ENCODE results near the gene CDH13.

CDH13 gene

GRCh38 chr16:83549316-83550182 lies 922.8 kb downstream of the CDH13 start:
- no peak for FAIRE-seq

GRCh38 chr16:83550183-83550569 lies 923.4 kb downstream of the CDH13 start:
- FAIRE-seq: no peak

- FAIRE-seq: no peak
Measured at GRCh38 chr16:83552228-83552627, 925.5 kb downstream of the CDH13 start.

DNA sequence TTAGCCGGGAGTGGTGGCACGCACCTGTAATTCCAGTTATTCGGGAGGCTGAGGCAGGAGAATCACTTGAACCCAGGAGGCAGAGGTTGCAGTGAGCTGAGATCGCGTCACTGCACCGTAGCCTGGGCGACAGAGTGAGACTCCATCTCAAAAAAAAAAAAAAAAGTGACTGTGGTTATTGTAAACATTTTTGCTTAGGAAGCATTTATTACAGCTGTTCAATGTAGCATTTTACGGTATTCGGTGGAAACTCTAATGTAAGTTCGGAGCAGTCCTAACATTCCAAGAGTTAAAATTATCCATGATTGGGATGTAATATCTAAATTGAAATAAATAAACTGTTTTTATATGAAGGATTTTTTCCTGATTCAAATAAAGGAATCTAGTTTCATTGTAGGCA lies 926.2 kb downstream of the CDH13 start:
- FAIRE-seq: no peak

DNA sequence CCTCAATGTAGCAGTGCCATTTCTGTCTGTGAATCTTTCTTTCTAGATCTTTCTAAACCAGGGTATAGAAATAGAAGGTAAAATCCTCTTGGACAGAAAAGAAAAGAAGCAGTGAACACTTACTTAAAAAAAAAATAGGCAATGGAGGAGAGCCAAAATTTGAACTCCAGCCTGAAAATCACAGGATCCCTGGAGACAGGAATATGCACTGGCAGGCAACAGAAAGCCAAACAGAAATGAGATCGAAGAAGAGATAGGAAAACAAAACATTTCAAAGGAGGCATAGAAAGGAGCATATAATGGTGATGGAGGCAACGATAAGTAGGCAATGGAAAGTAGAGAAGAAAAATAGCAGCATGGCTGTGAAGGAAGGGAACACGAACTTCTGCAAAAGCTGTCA lies 927.3 kb downstream of the CDH13 start:
- no peak for FAIRE-seq

DNA sequence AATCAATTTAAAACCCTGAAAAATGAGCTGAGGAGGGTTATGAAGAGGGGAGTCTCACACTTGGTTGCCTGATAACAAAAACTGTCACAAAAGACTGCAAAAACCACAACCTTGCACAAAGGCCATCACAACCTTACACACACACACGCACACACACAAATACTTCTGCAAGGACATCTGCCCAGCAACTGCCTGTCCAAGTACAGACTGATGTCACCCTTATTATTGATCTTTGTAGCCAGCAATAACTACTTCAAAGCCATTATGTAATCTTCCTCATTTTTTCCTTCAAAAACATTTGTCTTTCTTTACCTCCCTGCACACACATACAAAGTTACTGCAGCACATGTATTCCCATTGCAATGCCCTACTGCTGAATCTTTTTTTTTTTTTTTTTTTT lies 927.8 kb downstream of the CDH13 start:
- FAIRE-seq: no peak

GRCh38 chr16:83561876-83562275 lies 935.1 kb downstream of the CDH13 start:
- FAIRE-seq: no peak

GRCh38 chr16:83568345-83568744 lies 941.6 kb downstream of the CDH13 start:
- no peak for FAIRE-seq

DNA sequence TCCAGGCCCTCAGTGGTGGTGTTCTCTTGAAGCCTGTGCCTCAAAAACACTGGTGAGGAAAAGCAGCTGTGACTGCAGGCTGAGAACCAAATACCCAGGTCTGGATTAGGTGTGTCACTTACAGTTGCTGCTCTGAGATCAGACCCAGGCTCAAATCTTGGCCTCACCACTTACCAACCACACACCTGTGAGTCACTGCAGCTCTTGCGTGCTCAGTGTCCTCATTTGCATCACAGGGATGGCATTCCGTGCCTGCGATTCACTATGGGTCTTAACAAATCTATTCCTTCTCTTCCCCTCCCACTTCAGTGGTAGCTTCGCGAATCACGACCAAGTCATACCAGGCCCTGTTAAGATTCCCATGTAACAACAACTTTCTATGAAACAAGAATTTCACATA lies 947.6 kb downstream of the CDH13 start:
- no peak for FAIRE-seq

DNA sequence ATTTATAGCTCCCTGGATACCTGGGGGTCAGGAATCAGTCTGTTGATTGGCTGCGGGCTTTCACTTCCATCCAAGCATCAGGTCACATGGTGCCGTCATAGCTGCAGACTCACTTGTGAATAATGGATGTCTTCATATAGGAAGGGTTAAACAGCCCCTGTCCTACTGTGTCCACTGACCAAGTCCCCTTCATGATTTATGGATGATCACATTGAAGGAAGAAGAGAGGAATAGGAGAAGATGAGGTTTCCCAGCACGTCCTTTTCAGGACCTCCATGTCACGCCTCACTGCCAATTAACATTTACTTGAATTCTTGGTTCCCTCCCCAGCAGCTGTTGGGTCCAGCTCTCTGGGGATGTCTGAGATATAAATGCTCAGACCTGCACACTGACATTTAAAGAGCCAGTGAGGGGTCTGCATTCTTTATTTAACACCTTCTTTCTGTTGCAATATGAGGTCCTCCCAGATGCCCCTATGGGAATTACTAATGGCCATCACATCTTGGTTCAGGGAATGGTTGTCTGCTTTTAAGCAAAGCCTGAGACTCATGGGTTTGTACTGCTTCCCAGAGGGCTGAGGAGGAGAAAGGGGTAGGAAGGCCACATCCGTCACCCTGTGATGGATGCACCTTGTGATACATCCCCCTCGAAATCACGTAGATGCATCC lies 950.4 kb downstream of the CDH13 start:
- no peak for FAIRE-seq

DNA sequence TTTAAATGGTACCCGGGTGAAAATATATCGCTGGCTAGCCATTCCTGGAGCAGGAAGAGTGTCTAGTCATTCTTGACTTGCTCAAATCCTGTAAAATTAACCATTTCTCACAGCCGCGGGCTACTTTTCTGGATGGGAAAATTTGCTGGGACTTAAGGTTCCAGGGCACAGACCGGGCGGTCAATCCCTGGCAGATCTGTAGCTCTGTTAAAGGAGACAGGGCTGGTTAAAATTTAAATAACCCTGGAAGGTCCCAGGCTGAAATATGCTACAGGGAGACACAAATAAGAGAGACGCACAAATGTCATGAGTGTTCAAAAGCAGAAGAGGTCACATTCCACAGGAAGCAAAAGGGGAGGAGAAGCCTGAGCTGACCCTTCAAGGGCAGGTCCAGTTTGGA lies 951.4 kb downstream of the CDH13 start:
- FAIRE-seq: no peak

GRCh38 chr16:83579027-83579426 lies 952.3 kb downstream of the CDH13 start:
- FAIRE-seq: no peak

GRCh38 chr16:83579436-83579835 lies 952.7 kb downstream of the CDH13 start:
- no peak for FAIRE-seq

DNA sequence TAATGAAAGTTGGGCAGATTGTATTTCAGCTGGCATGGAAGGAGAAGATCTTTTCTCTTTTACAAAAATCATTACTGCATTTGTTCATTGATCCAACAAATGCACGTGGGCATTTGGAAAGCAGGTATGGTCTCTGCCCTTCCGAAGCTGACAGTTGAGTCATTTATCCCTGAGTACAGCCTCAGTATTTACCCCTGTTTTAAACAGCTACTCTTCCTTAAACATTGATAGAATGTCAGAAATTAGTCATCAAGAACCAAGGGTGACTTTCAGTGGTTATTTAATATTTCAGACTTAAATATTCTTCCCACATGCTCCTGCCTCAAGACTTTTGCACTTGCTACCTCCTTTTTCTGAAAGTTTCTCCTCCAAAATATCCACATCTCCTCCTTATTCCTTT lies 954.3 kb downstream of the CDH13 start:
- FAIRE-seq: no peak

DNA sequence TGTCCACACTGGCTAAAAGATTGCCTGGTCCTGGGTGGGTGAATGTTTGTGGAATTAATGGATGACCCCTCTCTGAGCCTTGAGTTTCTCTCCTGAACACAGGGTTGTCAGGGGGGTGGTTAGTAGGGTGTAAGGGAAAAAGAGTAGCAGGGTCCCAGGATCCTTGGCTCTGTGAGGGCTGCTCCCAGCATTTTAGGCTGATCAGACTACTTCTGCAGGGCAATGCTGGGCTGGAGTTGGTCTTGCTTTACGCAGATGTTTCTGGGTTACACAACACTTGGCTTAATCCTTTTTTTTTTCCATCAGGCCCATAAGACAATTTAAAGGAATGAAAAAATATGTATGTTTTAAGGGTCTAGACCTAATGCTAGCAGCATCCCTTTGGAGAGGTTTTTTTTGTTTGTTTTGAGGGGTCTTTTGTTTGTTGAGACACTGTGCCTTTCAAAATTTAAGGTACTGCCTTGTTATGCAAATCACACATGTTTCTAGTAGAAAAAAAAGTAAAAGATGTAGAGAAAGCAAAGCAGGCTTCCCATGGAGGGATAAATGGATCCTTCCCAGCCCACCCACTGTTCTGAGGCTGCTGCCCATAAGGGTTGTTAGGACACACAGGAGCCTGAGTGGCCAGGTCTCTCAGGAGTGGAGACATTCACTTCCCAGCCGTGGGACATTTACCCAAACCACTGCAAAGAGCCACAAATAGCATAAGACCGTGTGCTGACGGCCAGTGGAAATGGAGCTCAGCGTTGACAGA lies 955.4 kb downstream of the CDH13 start:
- no peak for FAIRE-seq

DNA sequence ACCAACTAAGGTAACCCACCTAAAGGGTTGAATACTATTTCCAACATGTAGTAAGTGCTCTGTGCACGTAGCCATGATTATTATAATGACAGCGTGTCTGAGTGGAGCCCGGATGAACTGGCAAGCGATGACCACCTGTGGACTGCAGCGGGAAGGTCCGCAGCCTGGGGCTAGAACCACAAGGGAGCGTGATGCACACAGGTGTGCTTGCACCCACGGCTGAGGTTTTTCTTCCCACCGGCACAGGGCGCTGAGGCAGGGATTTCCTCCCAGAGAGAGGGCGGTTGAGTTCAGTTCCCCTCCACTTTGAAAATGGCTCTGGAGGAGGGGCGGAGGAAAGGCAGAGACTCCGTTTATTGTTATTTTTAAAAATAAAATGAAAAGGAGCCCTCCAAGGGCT lies 959.3 kb downstream of the CDH13 start:
- no peak for FAIRE-seq

DNA sequence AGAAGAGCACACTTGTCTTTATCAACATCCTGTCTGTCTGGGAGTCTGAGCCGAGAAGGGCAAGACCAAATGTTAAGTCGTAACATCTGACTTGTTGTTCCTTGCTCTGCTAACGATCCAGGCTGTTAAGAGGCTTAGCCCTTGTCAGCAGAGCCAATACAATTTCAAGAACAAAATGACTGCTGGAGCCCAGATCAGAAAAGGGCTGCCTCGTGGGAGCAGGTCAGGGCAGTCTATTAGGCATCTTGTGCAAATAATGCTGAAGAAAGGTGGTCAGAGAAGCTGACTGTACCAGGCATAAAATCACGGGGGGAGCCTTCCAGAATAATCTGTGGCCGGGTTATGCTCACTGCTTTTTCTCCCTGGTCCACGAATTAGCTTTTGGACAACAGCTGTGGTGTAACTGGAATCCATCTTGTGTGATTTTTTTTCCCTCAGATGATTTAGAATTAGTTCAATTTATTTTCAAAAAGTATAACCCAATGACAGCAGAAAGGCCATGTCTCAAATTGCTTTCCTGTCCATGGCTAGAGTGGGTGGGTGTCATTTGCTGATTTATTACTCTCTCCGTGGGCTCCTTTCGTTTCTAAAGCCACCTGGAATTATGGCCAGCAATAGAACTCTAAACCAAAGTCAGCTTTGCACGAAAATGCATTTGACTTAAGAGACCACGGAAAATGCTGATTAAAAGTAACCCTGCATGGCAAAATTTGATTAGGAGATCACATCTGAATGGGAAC lies 959.9 kb downstream of the CDH13 start:
- FAIRE-seq: no peak

DNA sequence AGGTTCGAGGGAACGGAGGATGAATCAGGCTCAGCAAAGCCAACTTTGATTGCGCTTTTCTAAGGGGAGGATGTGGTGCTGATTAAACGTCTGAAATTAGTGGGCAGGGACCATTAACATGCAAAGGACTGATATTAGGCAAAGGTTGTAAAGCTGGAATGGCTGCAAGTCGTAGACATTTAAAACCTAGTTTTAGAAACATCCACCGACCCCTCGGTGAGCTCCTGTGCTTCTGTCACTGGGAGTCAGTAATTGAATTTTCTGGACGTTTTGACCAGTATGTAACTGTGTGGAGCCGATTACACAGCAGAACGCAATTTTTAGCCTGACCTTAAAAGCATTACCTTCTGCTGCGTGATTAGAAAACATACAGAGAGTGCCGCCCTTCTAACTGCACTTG lies 960.4 kb downstream of the CDH13 start:
- FAIRE-seq: no peak

- FAIRE-seq: no peak
Measured at GRCh38 chr16:83588070-83588469, 961.3 kb downstream of the CDH13 start.

- FAIRE-seq: no peak
Measured at GRCh38 chr16:83589576-83589975, 962.8 kb downstream of the CDH13 start.

GRCh38 chr16:83592778-83593177 lies 966.0 kb downstream of the CDH13 start:
- FAIRE-seq: no peak

DNA sequence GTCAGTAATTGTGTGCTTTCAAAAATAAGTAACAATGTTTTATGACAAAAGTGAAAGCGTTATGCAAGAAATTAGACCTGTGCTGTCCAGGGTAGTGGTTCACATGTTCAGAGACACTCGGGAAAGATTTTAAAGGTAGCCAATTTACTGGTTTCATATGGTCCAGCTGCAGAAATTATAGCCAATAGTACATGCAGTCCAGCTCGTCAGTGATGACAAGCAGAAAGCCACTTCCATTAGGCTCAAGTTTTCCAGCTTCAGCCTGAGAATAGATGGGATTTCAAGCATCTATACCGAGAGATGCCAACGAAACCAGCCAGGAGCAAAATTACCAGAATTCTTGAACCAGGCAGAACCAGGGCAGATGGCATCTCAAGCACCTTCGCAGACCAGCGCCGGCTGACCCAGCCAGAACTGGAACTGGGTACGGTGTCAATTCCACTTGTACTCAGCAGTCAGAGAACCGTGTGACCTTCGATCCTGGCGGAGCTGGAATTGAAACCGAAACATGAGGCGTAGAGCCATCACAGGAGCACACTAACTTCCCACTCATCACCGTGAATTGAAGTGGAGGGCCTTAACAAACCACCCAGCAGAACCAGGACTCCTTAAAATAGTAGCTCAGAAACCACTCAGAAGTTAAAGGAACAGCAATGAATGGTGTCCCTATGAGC lies 973.2 kb downstream of the CDH13 start:
- no peak for FAIRE-seq
